ENCODE results near the gene CGB7.

The CGB7 gene

GRCh38 chr19:49016067-49016839, 41.3 kb downstream of the CGB7 start:
- DNase-seq (ENCODE audit: low read depth): no peak

- DNase-seq (ENCODE audit: low read depth): no peak
Measured at GRCh38 chr19:49014870-49015255, 42.7 kb downstream of the CGB7 start.

- no peak for DNase-seq (ENCODE audit: low read depth)
Measured at GRCh38 chr19:49014123-49014869, 43.3 kb downstream of the CGB7 start.

GRCh38 chr19:49011194-49011593, 46.4 kb downstream of the CGB7 start:
- DNase-seq (ENCODE audit: low read depth): no peak

- DNase-seq (ENCODE audit: low read depth): no peak
Measured at GRCh38 chr19:49010453-49010852, 47.1 kb downstream of the CGB7 start.

GRCh38 chr19:49009828-49010227, 47.7 kb downstream of the CGB7 start:
- no peak for DNase-seq (ENCODE audit: low read depth)

GRCh38 chr19:49006905-49007304, 50.6 kb downstream of the CGB7 start:
- no peak for DNase-seq (ENCODE audit: low read depth)

GRCh38 chr19:49004964-49005614, 52.5 kb downstream of the CGB7 start:
- no peak for DNase-seq (ENCODE audit: low read depth)
